Fibroblast of villous mesenchyme (primary cell): ENCODE data around the gene CEBPZ. TPM values are rescaled to one million over a fixed set of nuclear protein-coding genes. Genes with fewer than 3 reads are reported as not detected.

ENCODE experiments used
- DNase-seq: peaks from one replicate; pipeline ENCODE4 v3.0.0-alpha.2; 2010; ENCODE audit warnings: low read depth
- H3K4me3 ChIP-seq: 2 replicates; pipeline ENCODE4 v1.5.1; 2011; ENCODE audit warnings: low read depth, mild to moderate bottlenecking, low read length
- total RNA-seq: library from RNA; depleted of rRNA; stranded (reverse); fragments of >200 nt; gene quantifications from 2 replicates; pipeline ENCODE4 v1.2.3, GENCODE V29; 2012
- TF ChIP-seq, protein P1 (sequence below): IDR thresholded peaks from 2 replicates; pipeline ENCODE4 v1.5.1; 2012; ENCODE audit warnings: low read depth, mild to moderate bottlenecking, low read length; ENCODE audit not compliant: insufficient read depth

Gene CEBPZ
- total RNA-seq, 1 donor = 44.9 TPM

DNA sequence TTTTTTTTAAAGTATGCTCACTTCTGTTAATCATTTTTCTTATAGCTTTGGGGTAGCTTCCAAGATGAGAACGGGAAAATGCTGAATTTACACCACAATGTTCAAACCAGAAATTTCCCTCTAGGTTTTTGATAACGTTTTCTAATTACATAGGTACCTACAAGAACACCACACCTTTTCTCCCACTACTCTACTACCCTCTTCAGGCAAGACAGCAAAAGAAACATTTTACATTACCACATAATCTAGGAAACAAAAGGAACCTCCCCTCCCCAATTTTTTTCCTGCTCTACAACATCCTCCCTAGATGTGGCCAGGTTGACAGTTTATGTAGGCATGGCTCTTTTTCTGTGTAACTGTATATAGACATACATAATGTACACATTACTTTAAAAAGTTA lies 32.4 kb upstream of the CEBPZ start:
- TF ChIP-seq, protein P1, sequence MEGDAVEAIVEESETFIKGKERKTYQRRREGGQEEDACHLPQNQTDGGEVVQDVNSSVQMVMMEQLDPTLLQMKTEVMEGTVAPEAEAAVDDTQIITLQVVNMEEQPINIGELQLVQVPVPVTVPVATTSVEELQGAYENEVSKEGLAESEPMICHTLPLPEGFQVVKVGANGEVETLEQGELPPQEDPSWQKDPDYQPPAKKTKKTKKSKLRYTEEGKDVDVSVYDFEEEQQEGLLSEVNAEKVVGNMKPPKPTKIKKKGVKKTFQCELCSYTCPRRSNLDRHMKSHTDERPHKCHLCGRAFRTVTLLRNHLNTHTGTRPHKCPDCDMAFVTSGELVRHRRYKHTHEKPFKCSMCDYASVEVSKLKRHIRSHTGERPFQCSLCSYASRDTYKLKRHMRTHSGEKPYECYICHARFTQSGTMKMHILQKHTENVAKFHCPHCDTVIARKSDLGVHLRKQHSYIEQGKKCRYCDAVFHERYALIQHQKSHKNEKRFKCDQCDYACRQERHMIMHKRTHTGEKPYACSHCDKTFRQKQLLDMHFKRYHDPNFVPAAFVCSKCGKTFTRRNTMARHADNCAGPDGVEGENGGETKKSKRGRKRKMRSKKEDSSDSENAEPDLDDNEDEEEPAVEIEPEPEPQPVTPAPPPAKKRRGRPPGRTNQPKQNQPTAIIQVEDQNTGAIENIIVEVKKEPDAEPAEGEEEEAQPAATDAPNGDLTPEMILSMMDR = no peak
- no peak for DNase-seq

DNA sequence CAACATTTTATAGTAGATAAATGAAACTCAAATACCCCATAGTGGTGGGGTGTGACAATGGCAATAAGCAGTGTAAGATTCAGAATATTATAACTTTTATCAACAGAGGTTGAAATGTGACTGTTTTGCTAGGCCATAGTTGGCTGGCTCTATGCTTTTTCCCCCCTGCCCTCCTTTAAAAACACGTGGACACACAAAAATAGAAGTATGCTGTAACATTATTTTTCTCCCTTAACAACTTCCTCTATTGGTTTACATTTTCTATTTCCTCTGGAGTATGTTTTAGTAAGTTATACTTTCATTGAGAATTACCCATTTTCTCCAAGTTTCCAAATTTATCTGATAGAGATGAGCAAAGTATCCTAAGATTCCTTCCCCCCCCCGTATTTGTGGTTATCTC lies 31.1 kb upstream of the CEBPZ start:
- H3K4me3 ChIP-seq = no peak overlapping the region
- TF ChIP-seq, protein P1 = no peak
- DNase-seq = no peak

More for the DNA sequence above, 32.4 kb upstream of the CEBPZ start:
- no peak overlapping the region for H3K4me3 ChIP-seq

DNA sequence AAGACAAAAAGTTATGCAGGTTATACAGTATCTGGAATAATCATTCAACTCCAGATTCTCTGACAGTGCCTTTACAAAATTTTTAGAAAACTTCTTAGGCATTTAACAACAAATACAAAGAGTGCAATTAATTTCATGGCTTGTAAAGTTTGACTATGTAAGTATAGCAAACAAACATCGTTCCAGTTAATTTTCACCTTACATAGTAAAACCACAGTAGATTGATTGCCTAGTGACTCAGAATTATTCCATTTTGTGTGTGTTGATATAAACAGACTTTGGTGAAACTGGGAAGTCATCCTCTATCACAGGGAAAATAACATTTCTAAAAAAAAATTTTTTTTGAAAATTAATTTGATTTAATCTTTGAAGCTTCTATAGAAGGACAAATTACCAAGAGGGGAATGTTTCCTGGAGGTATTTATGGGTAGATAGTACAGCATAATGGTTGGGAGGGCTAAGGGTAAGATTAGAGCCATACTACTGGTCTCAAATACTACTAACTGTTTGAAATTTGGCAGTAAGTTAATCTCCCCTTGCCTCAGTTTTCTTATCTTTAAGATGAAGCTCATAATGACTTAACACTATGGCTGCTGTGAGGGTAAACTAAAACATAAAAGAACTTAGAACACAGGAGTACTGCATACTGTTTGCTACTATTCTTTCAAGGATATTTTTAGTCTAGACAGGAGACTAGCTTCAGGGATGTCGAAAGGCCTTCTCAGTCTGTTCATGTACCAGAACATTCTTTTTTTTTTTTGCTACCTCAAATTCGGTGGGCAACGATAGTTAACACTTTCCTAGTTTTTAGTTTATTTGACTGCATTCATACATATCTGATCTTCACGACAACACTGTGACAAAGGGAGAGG lies 19.7 kb upstream of the CEBPZ start:
- no peak overlapping the region for H3K4me3 ChIP-seq
- peak; percentile 21 for DNase-seq
- TF ChIP-seq, protein P1 = no peak

DNA sequence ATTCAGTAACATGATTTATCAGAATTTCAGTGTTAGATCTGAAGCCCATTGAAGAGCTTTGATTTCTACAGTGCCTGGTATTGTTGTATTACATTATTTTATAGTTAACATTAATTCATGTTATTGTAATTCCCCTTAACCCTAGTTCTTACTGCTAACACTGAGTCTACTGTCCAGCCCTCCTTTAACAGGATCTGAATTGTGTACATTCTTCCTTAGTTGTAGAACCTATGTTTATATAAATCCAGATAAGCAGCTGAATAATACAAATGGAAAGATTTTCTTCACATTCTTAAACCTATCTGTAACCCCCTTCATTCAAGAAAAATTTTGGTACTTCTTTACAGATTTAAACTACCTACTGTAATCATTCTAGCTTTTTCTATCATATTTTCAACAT lies 14.8 kb upstream of the CEBPZ start:
- DNase-seq = peak; percentile 41
- no peak overlapping the region for H3K4me3 ChIP-seq
- TF ChIP-seq, protein P1 = no peak

DNA sequence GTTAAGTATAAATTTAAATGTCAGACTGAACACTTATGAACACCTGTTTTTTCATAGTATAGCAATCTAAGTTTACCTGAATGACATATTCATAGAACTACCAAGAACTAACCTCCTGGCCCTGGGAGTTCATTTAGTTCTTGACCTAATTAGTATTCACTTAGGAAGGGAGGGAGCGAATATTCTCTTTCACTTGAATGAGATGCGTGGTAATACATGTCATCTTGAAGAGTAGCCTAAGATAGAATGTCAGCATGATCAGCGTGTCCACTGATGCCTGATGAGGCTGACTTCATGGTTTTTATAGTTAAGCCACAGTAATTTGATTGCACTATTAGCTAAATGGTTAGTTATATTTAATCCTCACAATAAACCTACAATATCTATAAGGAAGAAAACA lies 13.4 kb upstream of the CEBPZ start:
- DNase-seq = no peak
- TF ChIP-seq, protein P1 = no peak
- no peak overlapping the region for H3K4me3 ChIP-seq

DNA sequence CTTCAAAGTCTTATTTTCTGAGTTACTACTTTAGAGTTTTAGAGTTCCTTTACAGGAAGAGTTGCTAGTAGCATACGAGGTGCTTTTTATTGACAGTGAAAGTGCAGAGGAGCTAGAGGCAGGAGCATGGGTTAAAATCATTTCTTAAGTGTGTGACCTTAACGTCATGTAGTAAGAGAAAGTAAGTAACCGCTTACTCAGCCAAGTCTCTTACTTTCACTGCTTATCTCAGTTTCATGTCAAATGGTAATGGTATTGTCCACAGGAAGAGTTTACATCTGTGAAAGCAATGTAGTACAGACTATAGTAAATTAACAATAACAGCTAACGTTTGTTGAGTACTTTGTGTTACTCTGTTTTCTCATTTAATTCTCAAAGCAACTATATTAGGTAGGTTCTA lies 12.6 kb upstream of the CEBPZ start:
- no peak overlapping the region for H3K4me3 ChIP-seq
- no peak for DNase-seq
- TF ChIP-seq, protein P1 = no peak
